AG04449 (cell line): ENCODE results near the gene MIEN1.

Experiments used
- CTCF ChIA-PET: fragments of 350-600 bp; formaldehyde crosslinking; extraction: SDS; loops from one replicate; lab custom pipeline; 2021; ENCODE audit warnings: antibody characterized with exemption; lab: Yijun Ruan, JAX
- POLR2A ChIA-PET: fragments of 400-600, 350-600 bp; formaldehyde crosslinking; extraction: SDS; loops from one replicate; lab custom pipeline; 2020; ENCODE audit warnings: antibody characterized with exemption, inconsistent platforms; lab: Yijun Ruan, JAX
- DNase-seq: peaks from one replicate; pipeline ENCODE4 v3.0.0-alpha.2; 2010; ENCODE audit warnings: low read depth, low spot score
- H3K4me3 ChIP-seq: 2 replicates; pipeline ENCODE4 v1.5.1; 2011; ENCODE audit warnings: low read depth, mild to moderate bottlenecking, control low read depth, low read length
- CTCF ChIP-seq: IDR thresholded peaks from one replicate; pipeline ENCODE4 v1.5.1; 2011; ENCODE audit warnings: mild to moderate bottlenecking, moderate library complexity, low read length, control low read depth, inconsistent platforms; ENCODE audit not compliant: insufficient read depth; ENCODE audit errors: missing control alignments

MIEN1 gene

GRCh38 chr17:39763051-39763820 is 32.9 kb upstream of the MIEN1 start:
- H3K4me3 ChIP-seq = no peak overlapping the region
- CTCF ChIA-PET = interaction anchor here (0.6 to 1.8 kb wide), 2 partner anchors 10 to 201 kb away, joined by 3 to 5 read pairs; no protein-coding TSS in a partner anchor
- DNase-seq = no peak
- POLR2A ChIA-PET = no interaction called here
- no peak for TF ChIP-seq CTCF

GRCh38 chr17:39761861-39762496 is 31.6 kb upstream of the MIEN1 start:
- ChIA-PET CTCF (no interaction called here), POLR2A (no interaction called here)
- no peak for TF ChIP-seq CTCF
- H3K4me3 ChIP-seq = no peak overlapping the region
- DNase-seq = no peak

GRCh38 chr17:39759204-39759603 is 28.9 kb upstream of the MIEN1 start:
- DNase-seq = no peak
- ChIA-PET CTCF (interaction anchor here (0.6 to 6.3 kb wide), 4 partner anchors 11 to 138 kb away, joined by 3 to 69 read pairs (median 3); no protein-coding TSS in a partner anchor), POLR2A (no interaction called here)
- TF ChIP-seq CTCF = no peak
- no peak overlapping the region for H3K4me3 ChIP-seq

- no peak for TF ChIP-seq CTCF
- ChIA-PET POLR2A (interaction anchor here (0.6 kb wide), 1 partner anchor 153 kb away, joined by 3 read pairs; no protein-coding TSS in a partner anchor), CTCF (interaction anchor here (0.7 to 6.3 kb wide), 2 partner anchors 12 to 137 kb away, joined by 3 to 69 read pairs; no protein-coding TSS in a partner anchor)
- no peak for DNase-seq
- no peak overlapping the region for H3K4me3 ChIP-seq
Observed at GRCh38 chr17:39757931-39758873, 27.9 kb upstream of the MIEN1 start.

- no peak for DNase-seq
- TF ChIP-seq CTCF = no peak
- ChIA-PET POLR2A (no interaction called here), CTCF (interaction anchor here (0.6 to 6.3 kb wide), 3 partner anchors 28 to 719 kb away, joined by 3 to 69 read pairs (median 5); partner anchors contain the start of gene MIEN1)
- H3K4me3 ChIP-seq = no peak overlapping the region
Observed at GRCh38 chr17:39757176-39757662, 26.9 kb upstream of the MIEN1 start.
